ENCODE results near the gene DGUOK. TPM values are rescaled to one million over a fixed set of nuclear protein-coding genes. Genes with fewer than 3 reads are reported as not detected.

Gene DGUOK
- polyA plus RNA-seq, 1 donor from 2014 or later, result 168 TPM

GRCh38 chr2:73987109-73987947, 60.6 kb downstream of the DGUOK start:
- Histone ChIP-seq H2AFZ (ENCODE audit: low read depth, low read length) (no peak overlapping the region), H3K4me3 (ENCODE audit: low read length) (peak overlapping the region; percentile 90), H3K9me2 (ENCODE audit: insufficient read depth, low read length) (no peaks in the 10 kb centered on the region), H3F3A (ENCODE audit: insufficient read depth, low read length, poor library complexity, severe bottlenecking) (no peaks in the 10 kb centered on the region), H3K9ac (ENCODE audit: low read length) (peak overlapping the region; percentile 38), H3K9me3 (ENCODE audit: low read length) (no peaks in the 10 kb centered on the region), H3K4me2 (ENCODE audit: low read length) (peak overlapping the region; percentile 97), H3K36me3 (ENCODE audit: insufficient read depth, low read length) (no peaks in the 10 kb centered on the region), H3K27ac (ENCODE audit: low read length) (no peak overlapping the region), H3K27me3 (ENCODE audit: insufficient read depth, low read depth, low read length) (peaks cover 11% of the 10 kb centered on the region), H3K79me2 (replicated peaks; ENCODE audit: insufficient read depth, low read length) (peaks cover 68% of the 10 kb centered on the region), H4K20me1 (ENCODE audit: insufficient read depth) (no peaks in the 10 kb centered on the region)
- TF ChIP-seq EZH2 (IDR thresholded peaks at IDR 0.05; ENCODE audit: borderline replicate concordance, insufficient read depth, low read length, poor library complexity, severe bottlenecking) (no peak), MXI1 (conservative IDR thresholded peaks at IDR 0.05; ENCODE audit: poor library complexity, severe bottlenecking) (no peak), REST (IDR thresholded peaks at IDR 0.05; ENCODE audit: borderline replicate concordance) (no peak), RAD21 (conservative IDR thresholded peaks at IDR 0.05) (no peak), EP300 (conservative IDR thresholded peaks at IDR 0.05; ENCODE audit: poor library complexity, severe bottlenecking) (no peak), SMC3 (conservative IDR thresholded peaks at IDR 0.05; ENCODE audit: poor library complexity) (no peak), TAF1 (IDR thresholded peaks at IDR 0.05; ENCODE audit: low read depth) (no peak), CTCF (IDR thresholded peaks at IDR 0.05; ENCODE audit: poor library complexity, severe bottlenecking) (no peak), POLR2AphosphoS5 (IDR thresholded peaks at IDR 0.05) (no peak)

- H3K4me3 ChIP-seq (ENCODE audit: low read length), result peak overlapping the region; percentile 90
- no peaks in the 10 kb centered on the region for H3K36me3 ChIP-seq (ENCODE audit: insufficient read depth, low read length)
- no peak for TF ChIP-seq MXI1 (conservative IDR thresholded peaks at IDR 0.05; ENCODE audit: poor library complexity, severe bottlenecking)
- no peak for TF ChIP-seq RAD21 (conservative IDR thresholded peaks at IDR 0.05)
- no peak for TF ChIP-seq POLR2AphosphoS5 (IDR thresholded peaks at IDR 0.05)
- no peak for TF ChIP-seq EZH2 (IDR thresholded peaks at IDR 0.05; ENCODE audit: borderline replicate concordance, insufficient read depth, low read length, poor library complexity, severe bottlenecking)
- no peak for TF ChIP-seq TAF1 (IDR thresholded peaks at IDR 0.05; ENCODE audit: low read depth)
- no peak for TF ChIP-seq SMC3 (conservative IDR thresholded peaks at IDR 0.05; ENCODE audit: poor library complexity)
- no peak for TF ChIP-seq REST (IDR thresholded peaks at IDR 0.05; ENCODE audit: borderline replicate concordance)
- no peak for TF ChIP-seq EP300 (conservative IDR thresholded peaks at IDR 0.05; ENCODE audit: poor library complexity, severe bottlenecking)
- no peak for TF ChIP-seq CTCF (IDR thresholded peaks at IDR 0.05; ENCODE audit: poor library complexity, severe bottlenecking)
- peaks cover 3% of the 10 kb centered on the region for H3K27me3 ChIP-seq (ENCODE audit: insufficient read depth, low read depth, low read length)
- no peaks in the 10 kb centered on the region for H4K20me1 ChIP-seq (ENCODE audit: insufficient read depth)
- H2AFZ ChIP-seq (ENCODE audit: low read depth, low read length), result no peak overlapping the region
- H3K9me2 ChIP-seq (ENCODE audit: insufficient read depth, low read length), result no peaks in the 10 kb centered on the region
- H3F3A ChIP-seq (ENCODE audit: insufficient read depth, low read length, poor library complexity, severe bottlenecking), result no peaks in the 10 kb centered on the region
- H3K4me2 ChIP-seq (ENCODE audit: low read length), result peak overlapping the region; percentile 15
- H3K9me3 ChIP-seq (ENCODE audit: low read length), result no peaks in the 10 kb centered on the region
- peak overlapping the region; percentile 38 for H3K9ac ChIP-seq (ENCODE audit: low read length)
- H3K27ac ChIP-seq (ENCODE audit: low read length), result no peak overlapping the region
- H3K79me2 ChIP-seq (replicated peaks; ENCODE audit: insufficient read depth, low read length), result peaks cover 76% of the 10 kb centered on the region
Measured at GRCh38 chr2:73987948-73988700, 61.4 kb downstream of the DGUOK start.

Data from neural cell (in vitro differentiated cells).